Measurements from ENCODE around the gene WDR1.

The WDR1 gene

GRCh38 chr4:10096201-10096977 is 20.2 kb downstream of the WDR1 start:
- no peak overlapping the region for H3K4me3 ChIP-seq (ENCODE audit: low read depth, low read length)
- no peak for TF ChIP-seq CTCF (IDR thresholded peaks at IDR 0.05; ENCODE audit: low read depth, low read length)

DNA sequence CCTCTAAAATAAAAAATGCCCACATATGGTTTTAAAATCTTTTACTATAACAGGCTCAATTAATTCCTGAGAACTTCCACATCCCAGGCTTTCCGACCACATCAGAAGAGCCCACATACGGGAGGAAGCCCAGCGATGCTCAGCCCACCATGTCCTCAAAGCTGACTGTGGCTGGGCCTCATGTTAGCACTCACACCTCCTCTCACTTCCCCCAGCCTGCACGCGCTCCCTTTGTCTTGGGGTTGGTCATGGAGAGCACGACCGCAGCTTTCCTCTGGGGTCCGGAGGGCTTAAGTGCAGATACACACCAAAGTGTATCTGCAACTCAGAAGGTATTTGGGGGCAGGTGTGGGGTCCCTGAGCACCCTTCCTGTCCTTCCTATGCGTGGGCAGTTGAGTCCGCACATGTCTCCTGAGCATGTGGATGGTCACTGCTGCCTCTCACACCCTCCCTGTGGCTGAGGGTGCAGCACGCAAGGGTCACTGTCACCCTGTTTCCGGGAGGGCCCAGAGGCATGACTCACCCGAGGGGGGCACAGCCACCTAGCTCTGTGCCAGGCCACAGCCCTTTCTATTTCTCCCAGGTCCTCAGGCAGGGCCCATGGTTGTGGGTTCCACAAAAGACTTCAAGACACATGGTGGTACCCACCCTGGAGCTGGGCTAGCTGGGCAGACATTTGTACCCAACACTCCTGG is 21.2 kb downstream of the WDR1 start:
- TF ChIP-seq CTCF (IDR thresholded peaks at IDR 0.05; ENCODE audit: low read depth, low read length) = no peak
- no peak overlapping the region for H3K4me3 ChIP-seq (ENCODE audit: low read depth, low read length)

DNA sequence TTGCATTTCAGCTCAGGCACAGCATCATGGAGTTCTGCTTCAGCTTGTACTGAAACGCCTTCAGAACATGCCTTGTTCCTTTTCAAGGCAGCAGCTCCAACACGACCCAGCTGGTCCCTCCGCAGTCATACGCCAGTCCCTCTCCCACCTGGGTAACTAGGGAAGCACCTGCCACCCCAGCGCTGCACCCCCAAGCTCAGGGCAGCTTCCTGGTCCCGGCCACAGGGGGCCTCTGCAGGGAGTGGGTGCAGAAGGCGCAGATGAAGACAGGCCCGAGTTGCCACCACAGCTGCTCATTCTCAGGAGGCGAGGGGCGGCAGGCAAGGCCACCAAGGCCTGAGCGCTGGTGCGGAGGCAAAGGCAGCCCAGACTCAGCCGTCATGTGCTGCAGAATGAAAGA is 21.8 kb downstream of the WDR1 start:
- no peak for TF ChIP-seq CTCF (IDR thresholded peaks at IDR 0.05; ENCODE audit: low read depth, low read length)
- H3K4me3 ChIP-seq (ENCODE audit: low read depth, low read length) = no peak overlapping the region

GRCh38 chr4:10093801-10094552 is 22.6 kb downstream of the WDR1 start:
- H3K4me3 ChIP-seq (ENCODE audit: low read depth, low read length) = no peak overlapping the region
- no peak for TF ChIP-seq CTCF (IDR thresholded peaks at IDR 0.05; ENCODE audit: low read depth, low read length)

GRCh38 chr4:10093271-10093621 is 23.4 kb downstream of the WDR1 start:
- H3K4me3 ChIP-seq (ENCODE audit: low read depth, low read length) = no peak overlapping the region
- TF ChIP-seq CTCF (IDR thresholded peaks at IDR 0.05; ENCODE audit: low read depth, low read length) = no peak

DNA sequence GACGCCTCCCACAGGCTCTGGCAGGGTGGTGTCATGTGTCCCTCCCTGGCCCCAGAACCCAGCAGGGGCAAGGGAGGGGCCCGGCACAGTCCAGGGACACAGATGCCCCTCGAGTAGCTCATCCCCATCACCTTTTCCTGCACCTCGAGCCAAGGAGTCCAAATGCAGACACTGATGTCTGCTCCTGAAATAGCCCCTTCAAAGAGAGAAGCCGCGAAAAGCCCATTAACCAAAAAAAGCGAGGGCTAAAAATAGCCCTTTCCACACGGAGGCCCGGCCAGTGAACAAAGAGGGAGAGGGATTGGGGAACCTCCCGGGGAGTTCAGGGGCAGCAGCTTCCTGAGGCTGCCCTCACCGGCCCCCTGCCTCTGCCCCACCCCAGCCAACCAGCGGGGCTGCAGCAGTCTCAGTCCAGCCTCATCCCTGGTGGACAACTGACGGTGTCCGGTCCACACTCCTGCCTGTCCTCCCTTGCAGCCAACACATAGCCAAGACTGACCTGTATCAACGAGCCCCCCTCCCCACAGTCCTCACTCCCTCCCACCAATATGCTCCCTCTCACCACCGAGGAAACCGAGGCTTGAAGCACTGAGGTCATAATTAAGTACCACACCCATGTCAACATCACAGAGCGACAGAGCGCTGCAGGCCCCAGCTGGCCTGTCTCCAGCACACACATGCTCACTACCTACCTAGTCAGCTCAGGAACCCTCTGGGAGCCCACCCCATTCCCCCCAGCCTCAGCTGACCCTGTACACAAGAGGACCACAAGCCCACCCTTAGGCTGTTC is 23.9 kb downstream of the WDR1 start:
- no peak for TF ChIP-seq CTCF (IDR thresholded peaks at IDR 0.05; ENCODE audit: low read depth, low read length)
- no peak overlapping the region for H3K4me3 ChIP-seq (ENCODE audit: low read depth, low read length)

Measured in WI38 (cell line).